Posterior vena cava (tissue), 2 donors: Measurements from ENCODE around the gene NPAP1. TPM values are rescaled to one million over a fixed set of nuclear protein-coding genes. Genes with fewer than 3 reads are reported as not detected.
"Not testable (repeated sequence)": the region's sequence is repeated elsewhere in the genome, so short reads cannot be mapped to it uniquely, and the experiment has no call there.

Source experiments
- DNase-seq: peaks from one replicate; pipeline ENCODE4 v3.0.0-alpha.2; 2020; ENCODE audit warnings: low spot score
- intact Hi-C, 2 donors: fragments of 100-400 bp; cut with DNase I; formaldehyde crosslinking; loops; one replicate each; pipeline versions ENCODE4 v1.14.1 to v1.14.2; 2022 to 2023
- long read RNA-seq, 2 donors: library from polyadenylated mRNA; unstranded; transcript quantifications; one replicate each; pipeline ENCODE4 v2.0.0, GENCODE V29; 2020 to 2021
- total RNA-seq, 2 donors: library from RNA; stranded (reverse); fragmentation: NEBNext Ultra II Directional; extraction: Animal tissue kit (Norgen Biotek cat#: 25700); gene quantifications; one replicate each; pipeline ENCODE4 v1.2.1, GENCODE V29; 2021
- donor health status: DM: yes; HTN: yes; CAD: no.
- donor health status: DM: yes; HTN: yes; CAD: no.

NPAP1 gene
- not detected for total RNA-seq
- long read RNA-seq, donor 1: 0 reads
- long read RNA-seq, donor 2: 0 reads

GRCh38 chr15:24675332-24676144 is at the start of gene NPAP1:
Gene NPAP1, plus strand, starts transcription at chr15:24675775. Its CDS starts 93 bp downstream, at chr15:24675868.
- intact Hi-C loops: no loop called here
- DNase-seq: no peak

DNA sequence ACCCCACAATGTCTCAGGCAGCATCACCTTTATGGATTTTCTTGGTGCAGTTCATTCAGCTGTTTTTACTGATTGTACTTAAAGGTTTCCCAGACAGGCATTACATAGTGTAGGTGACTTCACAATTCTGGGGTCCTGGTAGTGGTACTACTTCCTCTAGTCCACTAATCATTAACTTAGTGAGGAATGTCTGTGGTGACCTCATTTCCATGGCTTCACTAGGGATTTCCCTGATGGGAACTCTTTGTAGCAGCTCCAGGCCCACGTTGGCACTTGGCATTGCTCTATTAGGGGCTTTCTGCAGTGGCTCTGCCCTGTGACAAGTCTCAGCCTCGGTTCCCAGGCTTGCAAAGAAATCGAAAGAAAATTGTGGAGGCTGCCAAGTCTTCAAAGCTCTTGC is 48.1 kb upstream of the NPAP1 start:
- DNase-seq: no peak
- intact Hi-C loops: no loop called here

- intact Hi-C loops: no loop called here
- DNase-seq: no peak
These were observed 42.5 kb upstream of the NPAP1 start for GRCh38 chr15:24633082-24633481.

DNA sequence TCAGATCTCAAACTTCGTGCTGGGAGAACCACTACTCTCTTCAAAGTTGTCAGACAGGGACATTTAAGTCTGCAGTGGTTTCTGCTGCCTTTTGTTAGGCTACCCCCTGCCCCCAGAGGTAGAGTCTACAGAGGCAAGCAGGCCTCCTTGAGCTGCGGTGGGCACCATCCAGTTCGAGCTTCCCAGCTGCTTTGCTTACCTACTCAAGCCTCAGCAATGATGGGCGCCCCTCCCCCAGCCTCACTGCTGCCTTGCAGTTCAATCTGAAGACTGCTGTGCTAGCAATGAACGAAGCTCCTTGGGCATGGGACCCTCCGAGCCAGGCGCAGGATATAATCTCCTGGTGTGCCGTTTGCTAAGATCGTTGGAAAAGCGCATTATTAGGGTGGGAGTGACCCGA is 36.2 kb upstream of the NPAP1 start:
- DNase-seq, intact Hi-C loops: not testable (repeated sequence)

DNA sequence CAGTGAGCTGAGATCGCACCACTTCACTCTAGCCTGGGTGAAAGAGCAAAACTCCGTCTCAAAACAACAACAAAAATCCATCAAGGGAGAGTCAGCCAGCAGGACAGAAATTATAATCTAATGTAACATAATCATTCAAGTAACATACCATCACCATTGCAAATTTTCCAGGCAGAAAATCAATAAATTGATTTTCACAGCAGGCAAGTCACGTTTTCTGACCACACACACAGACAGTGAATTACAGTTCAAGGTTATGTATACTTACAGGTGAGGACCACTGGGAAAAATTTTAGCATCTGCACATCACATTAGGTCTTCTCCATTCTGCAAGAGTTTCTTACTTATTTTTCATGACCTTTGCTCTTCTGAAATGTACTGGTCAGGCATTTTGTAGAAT is 29.9 kb upstream of the NPAP1 start:
- intact Hi-C loops: no loop called here
- no peak for DNase-seq

DNA sequence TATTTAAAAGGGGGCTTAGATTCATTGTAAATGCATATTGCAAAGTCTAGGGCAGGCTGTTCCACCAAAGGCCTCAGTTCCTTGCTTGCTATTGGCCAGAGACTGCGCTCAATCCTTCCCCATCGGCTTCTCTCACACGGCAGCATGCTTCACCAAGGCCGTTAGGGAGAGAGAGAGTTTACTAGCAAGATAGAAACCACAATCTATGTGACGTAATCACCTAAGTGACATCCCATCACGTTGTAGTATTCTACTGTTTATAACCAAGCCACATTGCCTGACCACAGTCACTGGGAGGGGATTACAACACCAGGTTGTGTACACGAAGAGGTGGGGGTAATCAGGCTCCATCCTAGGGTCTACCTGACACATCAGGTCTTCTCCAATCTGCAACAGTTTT is 16.0 kb upstream of the NPAP1 start:
- no peak for DNase-seq
- intact Hi-C loops: no loop called here

DNA sequence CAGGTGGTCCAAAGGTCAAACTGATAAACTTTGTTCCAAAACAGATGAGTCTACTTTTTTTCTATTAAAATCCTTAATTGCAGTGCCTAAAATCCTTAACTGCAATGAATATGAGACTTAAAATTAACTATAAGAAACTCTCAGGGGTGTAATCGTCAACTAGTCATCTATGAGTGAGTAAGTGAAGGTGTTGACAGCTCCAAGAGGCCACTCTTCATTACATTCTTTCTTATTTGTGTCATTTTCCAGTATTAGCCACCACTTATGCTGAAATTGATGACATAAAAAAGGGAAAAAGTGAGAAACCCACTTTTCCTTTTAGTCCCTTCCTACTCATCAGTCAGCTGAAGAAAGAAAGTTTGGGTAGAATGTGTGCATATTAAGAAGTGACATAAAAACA is 12.6 kb upstream of the NPAP1 start:
- intact Hi-C loops: no loop called here
- no peak for DNase-seq

- intact Hi-C loops: no loop called here
These were observed 856 bp downstream of the NPAP1 start for GRCh38 chr15:24676431-24676830.

GRCh38 chr15:24678485-24678884 is 2.9 kb downstream of the NPAP1 start:
- intact Hi-C loops: no loop called here
- DNase-seq: no peak

More at GRCh38 chr15:24676431-24676830, 856 bp downstream of the NPAP1 start:
- no peak for DNase-seq

DNA sequence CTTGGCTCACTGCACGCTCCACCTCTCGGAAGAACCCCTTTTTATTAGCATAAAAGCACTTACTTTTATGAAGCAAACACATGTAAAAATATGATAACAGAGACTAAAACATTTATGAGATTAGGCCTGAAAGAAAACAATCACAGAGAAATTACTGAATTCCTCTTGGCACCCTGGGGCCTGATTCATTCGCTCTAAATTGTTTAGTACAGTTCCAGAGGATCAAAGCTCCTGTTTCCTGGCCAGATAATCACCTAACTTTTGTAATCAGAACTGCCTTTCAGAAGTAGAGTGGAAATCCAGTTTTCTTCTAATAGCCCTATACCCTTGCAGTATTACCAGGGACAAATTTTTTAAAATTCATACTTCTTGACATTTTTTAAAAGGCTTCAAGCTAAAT is 6.4 kb downstream of the NPAP1 start:
- intact Hi-C loops: no loop called here
- no peak for DNase-seq

GRCh38 chr15:24682905-24683304 is 7.3 kb downstream of the NPAP1 start:
- intact Hi-C loops, DNase-seq: not testable (repeated sequence)

DNA sequence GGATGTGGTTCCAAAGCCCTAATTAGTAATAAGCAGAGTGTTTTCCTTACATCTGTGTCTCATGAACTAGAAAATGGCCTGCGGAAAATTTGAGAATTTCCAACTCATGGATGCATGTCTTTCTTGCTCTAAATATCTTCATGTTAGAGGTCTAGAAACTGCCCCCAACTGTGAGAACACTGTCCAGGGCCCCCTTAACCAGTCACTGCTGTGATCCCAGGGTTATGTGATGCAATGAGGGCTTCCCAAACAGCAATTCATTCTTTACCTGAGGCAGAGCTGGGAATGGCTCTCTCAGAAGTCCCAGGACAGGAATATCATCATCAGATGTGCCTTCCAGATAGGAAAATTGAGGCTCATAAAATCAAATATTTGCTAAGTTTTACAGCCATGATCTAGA is 8.2 kb downstream of the NPAP1 start:
- intact Hi-C loops: no loop called here

GRCh38 chr15:24684313-24684712 is 8.7 kb downstream of the NPAP1 start:
- no peak for DNase-seq
- intact Hi-C loops: no loop called here

More for the DNA sequence above, 8.2 kb downstream of the NPAP1 start:
- DNase-seq: no peak

DNA sequence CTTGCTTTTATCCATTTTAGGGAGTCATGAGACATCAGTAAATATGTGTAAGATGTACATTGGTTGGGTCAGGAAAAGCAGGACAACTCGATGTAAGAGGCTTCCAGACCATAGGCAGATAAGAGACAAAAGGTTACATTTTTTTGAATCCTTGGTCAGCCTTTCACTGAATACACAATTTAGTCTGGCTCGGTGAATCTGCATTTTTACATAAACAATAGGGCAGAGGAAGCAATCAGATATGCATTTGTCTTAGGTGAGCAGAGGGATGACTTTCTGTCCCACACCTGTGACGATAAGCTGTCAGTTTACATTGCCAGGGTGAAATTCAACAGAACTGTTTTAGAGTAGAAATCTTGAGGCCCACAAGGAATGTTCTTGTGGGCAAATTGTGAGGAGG is 20.6 kb downstream of the NPAP1 start:
- intact Hi-C loops: no loop called here
- no peak for DNase-seq

- intact Hi-C loops: no loop called here
These were observed 21.3 kb downstream of the NPAP1 start for GRCh38 chr15:24696842-24697241.

GRCh38 chr15:24718289-24719082 is 42.9 kb downstream of the NPAP1 start:
- DNase-seq: no peak
- intact Hi-C loops: no loop called here

More at GRCh38 chr15:24696842-24697241, 21.3 kb downstream of the NPAP1 start:
- no peak for DNase-seq

DNA sequence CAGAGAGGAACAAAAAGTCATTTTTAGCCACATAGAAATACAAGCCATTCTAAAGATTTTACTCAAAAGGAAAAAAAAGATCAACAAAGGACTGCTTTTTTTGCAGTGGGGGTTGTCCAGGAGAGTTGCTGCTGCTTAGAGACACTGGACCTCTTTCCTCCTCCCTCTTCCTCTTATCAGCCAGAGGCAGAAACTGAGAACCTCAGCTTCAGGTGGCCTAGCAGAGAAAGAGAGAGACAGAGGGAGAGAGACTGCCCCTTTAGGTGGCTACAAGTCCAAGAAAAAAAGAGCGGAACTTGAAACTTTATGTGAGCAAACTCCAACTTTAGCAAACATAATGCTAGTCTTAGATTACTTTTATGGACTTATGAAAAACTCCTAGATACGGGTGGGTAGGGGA is 54.2 kb downstream of the NPAP1 start:
- intact Hi-C loops: loop anchor here in 1 of 2 donors (10.0 kb wide), 1 partner anchor 1525 kb away; no protein-coding TSS in a partner anchor
- no peak for DNase-seq
